Neural progenitor cell (in vitro differentiated cells): ENCODE results near the gene PHLDA1. TPM values are rescaled to one million over a fixed set of nuclear protein-coding genes. Genes with fewer than 3 reads are reported as not detected.
A peak's percentile ranks its signal among the peaks of the same experiment; 100 is the strongest.

Source experiments
- DNase-seq: peaks from one replicate; pipeline ENCODE4 v3.0.0-alpha.2; 2016; ENCODE audit warnings: low spot score
- H2AFZ ChIP-seq: fragments of 200-600 bp; sonication (generic); replicated peaks from 2 replicates; pipeline ENCODE4 v1.6.1; 2016; ENCODE audit warnings: antibody characterized with exemption
- H3F3A ChIP-seq: fragments of 200-600 bp; sonication (generic); 2 replicates; pipeline ENCODE4 v1.6.1; 2016; ENCODE audit warnings: antibody characterized with exemption, low read depth
- H3K27ac ChIP-seq: fragments of 200-600 bp; sonication (generic); 2 replicates; pipeline ENCODE4 v1.5.1; 2016; ENCODE audit warnings: mild to moderate bottlenecking
- H3K27me3 ChIP-seq: fragments of 200-600 bp; sonication (generic); 2 replicates; pipeline ENCODE4 v1.6.1; 2016; ENCODE audit warnings: mild to moderate bottlenecking, moderate library complexity
- H3K36me3 ChIP-seq: fragments of 200-600 bp; sonication (generic); 2 replicates; pipeline ENCODE4 v1.5.1; 2016
- H3K4me1 ChIP-seq: fragments of 200-600 bp; sonication (generic); 2 replicates; pipeline ENCODE4 v1.6.1; 2016; ENCODE audit warnings: mixed run types
- H3K4me2 ChIP-seq: fragments of 200-600 bp; sonication (generic); 2 replicates; pipeline ENCODE4 v1.6.1; 2016
- H3K4me3 ChIP-seq: fragments of 200-600 bp; sonication (generic); 2 replicates; pipeline ENCODE4 v1.5.1; 2016
- H3K79me2 ChIP-seq: fragments of 200-600 bp; sonication (generic); 2 replicates; pipeline ENCODE4 v1.6.1; 2016; ENCODE audit warnings: low read depth
- H3K9ac ChIP-seq: fragments of 200-600 bp; sonication (generic); 2 replicates; pipeline ENCODE4 v1.6.1; 2016
- H3K9me3 ChIP-seq: fragments of 200-600 bp; sonication (generic); 2 replicates; pipeline ENCODE4 v1.5.1; 2016; ENCODE audit warnings: low read depth
- H4K20me1 ChIP-seq: fragments of 200-600 bp; sonication (generic); 2 replicates; pipeline ENCODE4 v1.6.1; 2016; ENCODE audit warnings: low read depth
- H3K27ac Mint-ChIP-seq: 3 replicates; pipeline ENCODE4 v1.8.0; 2021; ENCODE audit warnings: mixed read lengths
- H3K27me3 Mint-ChIP-seq: 2 replicates; pipeline ENCODE4 v1.8.0; 2022; ENCODE audit warnings: low read depth, mild to moderate bottlenecking, inconsistent platforms, moderate library complexity, mixed read lengths; ENCODE audit not compliant: insufficient read depth
- H3K36me3 Mint-ChIP-seq: 3 replicates; pipeline ENCODE4 v1.8.0; 2021; ENCODE audit warnings: mixed read lengths
- H3K4me1 Mint-ChIP-seq: 3 replicates; pipeline ENCODE4 v1.8.0; 2021; ENCODE audit warnings: mixed read lengths
- H3K4me3 Mint-ChIP-seq: 3 replicates; pipeline ENCODE4 v1.8.0; 2021; ENCODE audit warnings: mild to moderate bottlenecking, moderate library complexity, mixed read lengths
- H3K9me3 Mint-ChIP-seq: 3 replicates; pipeline ENCODE4 v1.8.0; 2020; ENCODE audit warnings: mixed read lengths
- CTCF ChIP-seq: fragments of 200-600 bp; sonication (generic); IDR thresholded peaks from 2 replicates; pipeline ENCODE4 v1.5.1; 2017; ENCODE audit warnings: antibody characterized with exemption, mild to moderate bottlenecking
- EZH2 ChIP-seq: fragments of 200-600 bp; sonication (generic); IDR thresholded peaks from 2 replicates; pipeline ENCODE4 v1.6.1; 2017; ENCODE audit warnings: antibody characterized with exemption, mild to moderate bottlenecking, moderate library complexity
- EZH2phosphoT487 ChIP-seq: fragments of 200-600 bp; sonication (generic); IDR thresholded peaks from 2 replicates; pipeline ENCODE4 v1.6.1; 2017; ENCODE audit warnings: antibody characterized with exemption
- total RNA-seq: library from RNA; depleted of rRNA; stranded (reverse); fragments of >200 nt; gene quantifications from 2 replicates; pipeline ENCODE4 v1.2.3, GENCODE V29; 2015; ENCODE audit warnings: low replicate concordance

Gene PHLDA1
- total RNA-seq, 1 donor from 2014 or later: 1.1 TPM

DNA sequence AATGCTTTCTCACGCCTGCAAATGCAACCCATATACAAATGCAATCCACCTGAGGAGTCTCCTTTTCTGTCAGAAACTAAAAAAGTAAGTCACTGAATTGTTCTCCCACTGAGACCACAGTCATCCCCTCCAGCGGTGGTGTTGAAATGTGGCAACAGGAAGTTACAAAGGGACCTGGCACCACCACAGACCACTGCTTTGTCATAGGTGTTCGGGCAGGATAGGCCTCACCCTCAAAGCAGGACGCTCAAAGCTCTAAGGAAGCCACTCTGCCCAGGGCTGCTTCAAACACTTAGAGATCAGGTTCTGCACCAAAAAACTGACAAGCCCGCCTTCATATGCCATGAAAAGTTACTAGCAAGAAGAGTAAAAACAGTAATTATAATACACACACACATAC is 11.3 kb downstream of the PHLDA1 start:
- H3K4me2 ChIP-seq: no peak overlapping the region
- Mint-ChIP-seq H3K27me3 (no peaks in the 10 kb centered on the region), H3K27ac (peak overlapping the region; percentile 53), H3K4me3 (no peak overlapping the region), H3K4me1 (peaks cover 24% of the 10 kb centered on the region), H3K36me3 (no peaks in the 10 kb centered on the region), H3K9me3 (peaks cover 3% of the 10 kb centered on the region)
- peak overlapping the region; percentile 35 for H2AFZ ChIP-seq
- no peak overlapping the region for H3K4me3 ChIP-seq
- H3K9me3 ChIP-seq: no peaks in the 10 kb centered on the region
- TF ChIP-seq EZH2: no peak
- TF ChIP-seq EZH2phosphoT487: no peak
- TF ChIP-seq CTCF: no peak
- peaks cover 4% of the 10 kb centered on the region for H3K4me1 ChIP-seq
- no peaks in the 10 kb centered on the region for H3F3A ChIP-seq
- no peaks in the 10 kb centered on the region for H4K20me1 ChIP-seq
- no peaks in the 10 kb centered on the region for H3K36me3 ChIP-seq
- no peak overlapping the region for H3K27ac ChIP-seq
- no peak overlapping the region for H3K9ac ChIP-seq
- no peak for DNase-seq
- H3K27me3 ChIP-seq: no peaks in the 10 kb centered on the region
- H3K79me2 ChIP-seq: no peaks in the 10 kb centered on the region

DNA sequence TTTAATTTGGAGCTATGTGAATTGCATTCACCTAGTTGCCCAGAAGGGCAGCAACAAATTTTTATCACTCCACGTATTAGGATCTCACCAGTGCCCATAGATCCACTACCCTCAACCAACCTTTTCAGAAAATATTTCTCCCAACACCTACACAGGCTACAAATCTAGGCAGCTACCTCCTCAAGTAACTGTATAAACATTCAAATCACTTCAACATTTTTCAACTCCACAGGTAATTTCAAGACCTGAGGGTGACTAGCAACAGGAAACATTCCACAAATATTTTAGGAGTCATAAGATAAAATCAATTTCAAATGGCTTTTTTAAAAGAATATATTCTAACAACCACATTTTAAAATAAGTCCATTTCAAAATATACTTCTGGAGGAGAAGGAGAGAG is 12.9 kb downstream of the PHLDA1 start:
- H3K36me3 Mint-ChIP-seq: no peaks in the 10 kb centered on the region
- no peaks in the 10 kb centered on the region for H3F3A ChIP-seq
- peak overlapping the region; percentile 96 for H3K27ac Mint-ChIP-seq
- H3K27ac ChIP-seq: no peak overlapping the region
- H3K9me3 Mint-ChIP-seq: peaks cover 3% of the 10 kb centered on the region
- H2AFZ ChIP-seq: no peak overlapping the region
- H4K20me1 ChIP-seq: no peaks in the 10 kb centered on the region
- no peaks in the 10 kb centered on the region for H3K27me3 Mint-ChIP-seq
- H3K27me3 ChIP-seq: no peaks in the 10 kb centered on the region
- H3K9me3 ChIP-seq: no peaks in the 10 kb centered on the region
- no peaks in the 10 kb centered on the region for H3K79me2 ChIP-seq
- H3K4me2 ChIP-seq: no peak overlapping the region
- peaks cover 4% of the 10 kb centered on the region for H3K4me1 ChIP-seq
- TF ChIP-seq CTCF (no peak), EZH2phosphoT487 (no peak), EZH2 (no peak)
- H3K4me3 ChIP-seq: no peak overlapping the region
- DNase-seq: no peak
- H3K9ac ChIP-seq: no peak overlapping the region
- H3K4me3 Mint-ChIP-seq: no peak overlapping the region
- H3K36me3 ChIP-seq: no peaks in the 10 kb centered on the region
- peaks cover 22% of the 10 kb centered on the region for H3K4me1 Mint-ChIP-seq

DNA sequence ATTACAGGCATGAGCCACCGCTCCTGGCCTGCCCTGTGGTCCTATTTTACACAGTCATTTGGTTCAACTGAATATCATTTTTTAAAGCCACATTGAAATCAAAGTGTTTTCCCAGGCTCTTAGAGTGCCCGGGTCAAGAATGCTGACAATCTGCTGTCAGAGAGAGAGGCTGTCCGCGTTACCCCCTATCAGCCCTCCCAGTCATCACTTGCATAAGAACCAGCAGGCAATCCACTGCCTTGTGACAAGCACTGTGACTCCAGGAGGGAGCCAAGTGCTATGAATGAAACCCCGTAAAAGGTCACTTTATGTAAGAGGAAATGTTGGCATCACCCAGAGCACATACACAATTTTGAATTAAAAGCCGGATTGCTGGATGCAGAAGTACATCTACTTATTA is 13.5 kb downstream of the PHLDA1 start:
- TF ChIP-seq CTCF (no peak), EZH2 (no peak), EZH2phosphoT487 (no peak)
- peak overlapping the region; percentile 96 for H3K27ac Mint-ChIP-seq
- H3K4me3 ChIP-seq: no peak overlapping the region
- H3K4me3 Mint-ChIP-seq: peak overlapping the region; percentile 65
- no peaks in the 10 kb centered on the region for H3F3A ChIP-seq
- peak; percentile 30 for DNase-seq
- H3K79me2 ChIP-seq: no peaks in the 10 kb centered on the region
- no peaks in the 10 kb centered on the region for H3K36me3 Mint-ChIP-seq
- H3K27me3 Mint-ChIP-seq: no peaks in the 10 kb centered on the region
- H3K9me3 Mint-ChIP-seq: peaks cover 3% of the 10 kb centered on the region
- no peak overlapping the region for H3K4me2 ChIP-seq
- H3K4me1 ChIP-seq: peaks cover 4% of the 10 kb centered on the region
- no peak overlapping the region for H2AFZ ChIP-seq
- no peaks in the 10 kb centered on the region for H4K20me1 ChIP-seq
- peaks cover 22% of the 10 kb centered on the region for H3K4me1 Mint-ChIP-seq
- no peaks in the 10 kb centered on the region for H3K9me3 ChIP-seq
- H3K27me3 ChIP-seq: no peaks in the 10 kb centered on the region
- H3K9ac ChIP-seq: no peak overlapping the region
- H3K36me3 ChIP-seq: no peaks in the 10 kb centered on the region
- H3K27ac ChIP-seq: no peak overlapping the region
